ENCODE data around the gene RAD51B.

The RAD51B gene

DNA sequence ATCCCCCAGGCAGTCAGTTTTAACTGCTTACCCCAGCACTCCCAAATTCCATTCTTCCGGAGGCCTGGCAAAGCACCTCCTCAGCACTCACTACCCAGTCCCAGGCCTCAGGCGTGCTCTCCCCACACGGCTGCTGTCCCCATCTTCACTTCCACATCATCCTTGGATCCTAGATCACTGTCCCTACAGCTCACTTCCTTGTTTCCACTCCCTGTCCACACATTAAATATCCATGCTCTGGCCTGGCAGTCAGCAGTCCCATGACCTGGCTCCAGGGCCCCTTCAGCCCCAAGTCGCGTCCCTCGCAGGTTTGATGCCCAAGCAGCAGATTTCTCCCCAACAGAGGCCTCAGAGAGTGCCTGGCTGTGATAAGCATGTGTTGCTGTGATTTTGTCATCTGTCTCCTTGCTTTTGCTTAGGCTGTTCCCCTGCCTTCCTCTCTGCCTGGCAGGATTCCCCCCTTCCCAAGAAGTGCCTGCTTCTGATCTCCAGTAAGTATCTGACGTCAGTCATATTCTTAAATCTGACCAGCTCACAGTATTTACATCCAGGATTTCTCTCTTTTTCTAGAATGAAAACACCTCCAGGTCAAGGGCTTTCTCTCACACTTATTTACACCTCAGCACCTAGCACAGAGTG, 731.6 kb downstream of the RAD51B start:
- no peak for DNase-seq (ENCODE audit: low read depth in 2 of 2)

GRCh38 chr14:68552075-68552474, 732.5 kb downstream of the RAD51B start:
- no peak for DNase-seq (ENCODE audit: low read depth in 2 of 2)

DNA sequence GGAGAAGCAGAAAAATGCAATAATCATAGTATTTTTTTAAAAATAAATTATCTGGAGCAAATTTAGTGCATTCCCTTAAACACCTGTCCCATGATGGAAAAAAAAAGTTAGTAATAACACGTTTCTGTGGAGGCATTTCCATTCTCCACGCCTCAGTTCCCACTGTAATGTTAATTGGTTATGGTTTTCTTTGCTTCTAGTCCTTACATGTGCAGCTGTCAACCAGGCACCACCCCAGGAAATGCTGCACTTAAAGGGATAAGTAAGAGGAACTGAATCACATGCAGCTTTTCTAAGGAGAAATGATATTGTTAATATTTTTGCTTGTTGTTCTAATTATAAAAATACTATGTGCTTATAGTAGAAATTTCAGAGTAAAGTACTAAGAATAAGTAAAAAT, 733.0 kb downstream of the RAD51B start:
- no peak for DNase-seq (ENCODE audit: low read depth in 2 of 2)

- no peak for DNase-seq (ENCODE audit: low read depth in 2 of 2)
Measured at GRCh38 chr14:68553311-68553710, 733.7 kb downstream of the RAD51B start.

DNA sequence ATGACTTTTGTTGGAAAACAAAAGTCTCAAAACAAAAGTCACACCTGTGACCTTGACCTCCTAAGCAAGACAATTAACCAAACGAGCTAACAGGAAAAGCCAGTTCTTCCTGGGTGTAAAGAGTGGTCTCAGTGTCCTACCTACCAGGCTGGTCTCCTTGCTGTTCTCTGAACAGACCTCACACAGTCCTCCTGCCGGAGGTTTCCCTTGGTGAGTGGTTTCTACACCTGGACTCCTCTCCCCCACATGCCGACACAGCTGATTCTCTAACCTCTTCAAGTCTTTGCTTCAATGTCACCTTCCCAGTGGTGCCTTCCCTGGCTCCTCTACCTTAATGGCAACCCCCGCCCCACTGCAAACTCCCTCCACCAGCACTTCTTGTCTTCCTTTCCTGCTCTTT, 734.7 kb downstream of the RAD51B start:
- no peak for DNase-seq (ENCODE audit: low read depth in 2 of 2)

- DNase-seq (ENCODE audit: low read depth in 2 of 2): no peak
Measured at GRCh38 chr14:68556253-68556652, 736.7 kb downstream of the RAD51B start.

DNA sequence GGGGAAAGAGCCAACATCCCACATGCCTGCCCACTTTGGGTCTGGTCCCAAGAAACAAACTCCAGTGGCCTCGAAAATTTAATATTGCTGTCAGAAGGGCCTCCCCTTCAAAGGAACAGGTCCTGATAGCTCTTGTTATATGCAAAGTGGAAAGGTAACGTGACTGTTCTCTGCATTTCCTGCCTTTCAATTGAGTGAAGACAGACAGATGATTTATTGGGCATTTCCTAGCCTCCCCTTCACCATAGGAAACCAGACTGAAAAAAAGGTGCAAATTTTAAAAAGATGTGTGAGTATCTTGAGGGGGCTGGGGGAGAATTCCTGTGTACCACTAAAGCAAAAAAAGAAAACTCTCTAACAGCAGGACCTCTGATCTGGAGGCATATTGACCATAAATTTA, 738.1 kb downstream of the RAD51B start:
- DNase-seq (ENCODE audit: low read depth in 2 of 2): no peak

GRCh38 chr14:68558096-68558495, 738.5 kb downstream of the RAD51B start:
- no peak for DNase-seq (ENCODE audit: low read depth in 2 of 2)

DNA sequence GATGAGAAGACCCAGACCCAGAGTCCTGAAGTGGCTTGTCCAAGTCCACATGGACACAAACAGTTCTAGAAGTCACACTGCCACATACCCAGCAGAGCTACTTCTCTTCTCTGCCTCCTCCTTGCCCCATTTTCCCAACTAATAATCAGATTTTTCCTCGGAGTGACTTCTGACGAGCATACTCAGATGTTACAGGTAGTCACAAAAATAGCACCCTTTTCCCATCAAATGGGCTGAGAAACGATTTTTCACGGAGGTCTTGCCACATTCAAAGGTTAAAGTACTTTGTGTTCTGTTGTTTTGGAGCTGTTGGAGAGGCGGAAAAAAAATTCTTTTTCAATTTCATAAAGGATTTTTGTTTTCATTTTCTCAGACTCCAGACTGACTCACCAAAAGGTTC, 740.4 kb downstream of the RAD51B start:
- DNase-seq (ENCODE audit: low read depth in 2 of 2): no peak

DNA sequence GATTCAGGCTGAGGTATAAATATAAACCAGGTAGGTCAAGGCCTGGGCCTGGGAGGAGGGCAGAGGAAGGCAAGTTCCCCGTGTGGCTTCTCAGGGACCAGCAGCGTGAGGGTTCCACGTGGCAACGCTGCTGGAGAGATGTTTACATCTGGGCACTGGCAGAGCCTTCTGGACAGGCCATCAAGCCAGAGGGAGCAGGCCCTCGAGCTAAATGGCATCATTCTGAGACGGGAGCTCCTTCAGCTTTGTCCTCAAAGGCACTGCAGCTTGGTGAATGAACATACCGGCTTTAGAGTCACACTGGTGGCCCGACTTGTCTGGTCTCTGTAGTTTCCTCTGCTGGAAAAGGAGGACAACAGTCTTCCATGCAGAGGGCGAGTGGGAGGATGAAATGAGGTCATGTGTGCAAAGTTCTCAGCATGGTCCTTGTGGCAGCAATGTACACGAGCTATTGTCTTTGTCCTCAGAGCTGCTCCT, 742.0 kb downstream of the RAD51B start:
- no peak for DNase-seq (ENCODE audit: low read depth in 2 of 2)

DNA sequence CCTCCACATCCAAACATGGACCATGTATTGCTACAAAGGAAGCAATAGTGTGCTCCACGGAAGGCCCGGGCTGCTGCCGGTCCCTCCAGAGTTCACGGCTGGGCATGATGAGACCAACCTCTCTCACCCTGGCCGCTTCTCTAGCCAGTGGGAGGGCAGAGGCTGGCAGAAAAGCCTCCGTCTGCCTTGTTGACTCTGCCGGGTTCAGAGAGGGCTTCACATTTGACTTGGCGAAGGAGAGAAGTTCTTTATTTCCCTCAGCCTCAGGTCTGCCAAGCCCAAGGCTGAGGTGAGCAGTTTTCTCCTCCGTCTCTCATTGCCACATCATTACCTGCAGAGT, 743.3 kb downstream of the RAD51B start:
- DNase-seq (ENCODE audit: low read depth in 2 of 2): no peak

- DNase-seq (ENCODE audit: low read depth in 2 of 2): no peak
Measured at GRCh38 chr14:68563251-68564131, 743.9 kb downstream of the RAD51B start.

DNA sequence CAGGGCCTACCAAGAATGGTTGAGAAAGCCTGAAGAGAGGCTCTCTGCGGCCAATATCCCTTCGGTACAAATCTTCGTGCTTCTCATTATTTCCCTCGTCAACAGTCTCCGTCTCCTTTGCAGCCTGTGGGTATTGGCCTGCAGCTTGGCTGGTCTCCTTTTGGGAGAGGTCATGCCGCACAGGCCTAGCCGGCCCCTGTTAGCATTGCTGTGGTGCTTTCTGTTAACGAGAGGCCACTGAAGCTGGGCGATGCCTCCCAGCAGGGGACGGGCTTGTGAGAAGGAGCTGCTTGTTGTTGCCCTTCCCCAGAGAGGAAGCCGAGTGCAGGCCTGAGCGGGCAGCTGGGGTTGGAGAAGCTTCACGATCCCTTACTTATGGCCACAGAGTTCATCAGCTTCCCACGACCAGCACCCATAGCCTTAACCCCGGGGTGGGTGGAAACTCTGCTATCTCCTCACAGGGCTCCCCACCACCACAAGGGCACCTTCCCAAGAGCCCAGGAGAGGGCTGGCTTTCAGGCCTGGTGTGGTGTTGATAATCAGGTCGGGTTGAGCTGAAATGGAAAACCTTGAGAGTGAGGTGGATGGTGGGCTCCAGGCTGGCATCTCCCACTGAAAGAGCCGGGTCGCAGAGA, 744.7 kb downstream of the RAD51B start:
- DNase-seq (ENCODE audit: low read depth in 2 of 2): no peak

DNA sequence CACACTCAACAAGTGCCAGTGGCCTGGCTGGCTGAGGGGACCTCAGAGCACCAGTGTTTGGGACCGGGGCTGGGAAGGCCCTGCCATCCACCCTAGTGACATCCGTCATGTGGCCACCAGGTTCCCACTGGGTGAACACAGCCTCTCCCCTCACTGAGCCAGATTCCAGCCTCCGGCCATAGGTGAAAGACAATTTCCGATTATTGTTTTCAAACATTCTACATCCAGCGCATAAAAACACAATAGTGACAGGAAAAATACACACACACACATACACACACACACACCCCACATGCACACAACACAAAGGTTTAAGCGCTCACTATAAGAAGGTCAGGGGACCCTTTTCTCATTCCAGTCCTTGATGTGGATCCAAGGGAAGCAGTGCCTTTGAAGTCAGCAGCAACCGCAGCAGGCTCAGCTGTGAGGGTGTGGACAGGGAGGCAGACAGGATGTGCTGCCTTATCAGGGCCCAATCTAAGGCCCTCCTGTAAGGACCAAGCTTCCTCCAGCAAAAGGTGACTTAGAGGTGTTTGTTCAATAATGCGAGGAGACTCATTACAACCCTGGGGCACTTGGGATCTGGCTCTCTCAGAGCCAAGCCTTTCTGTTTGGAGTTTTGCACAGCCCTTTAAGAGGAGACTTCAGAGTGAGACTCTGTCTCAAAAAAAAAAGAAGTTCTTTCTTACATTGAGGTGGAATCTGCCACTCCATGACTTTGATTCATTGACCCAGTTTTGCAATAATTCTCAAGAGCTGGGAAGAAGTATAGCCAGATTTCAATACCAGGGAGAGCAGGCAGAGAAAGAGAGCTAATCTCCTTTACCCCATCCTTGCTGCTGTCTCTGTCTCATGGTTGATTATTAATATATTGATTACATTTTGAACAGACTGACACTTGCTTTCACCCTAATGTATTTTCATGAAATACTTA, 745.5 kb downstream of the RAD51B start:
- no peak for DNase-seq (ENCODE audit: low read depth in 2 of 2)

DNA sequence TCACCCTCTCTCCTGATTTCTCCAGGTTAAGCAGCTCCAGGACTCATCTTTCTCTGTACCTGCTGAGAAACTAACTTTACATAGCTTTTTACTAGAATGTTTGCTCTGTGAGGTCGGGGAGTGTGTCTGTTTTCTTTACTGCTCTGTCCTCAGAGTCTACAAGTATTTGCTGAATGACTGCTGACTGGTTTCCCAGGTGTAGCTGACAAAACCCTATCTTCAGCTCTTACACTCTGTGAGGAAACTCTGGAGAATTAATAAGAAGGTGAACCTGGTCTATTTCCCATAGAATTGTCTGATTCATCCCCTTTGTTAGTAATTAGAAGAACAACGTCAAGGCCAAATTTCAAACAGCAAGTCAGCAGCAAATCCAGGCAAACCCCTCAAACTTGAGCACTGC, 746.5 kb downstream of the RAD51B start:
- DNase-seq (ENCODE audit: low read depth in 2 of 2): no peak

- no peak for DNase-seq (ENCODE audit: low read depth in 2 of 2)
Measured at GRCh38 chr14:68568907-68569897, 749.6 kb downstream of the RAD51B start.

DNA sequence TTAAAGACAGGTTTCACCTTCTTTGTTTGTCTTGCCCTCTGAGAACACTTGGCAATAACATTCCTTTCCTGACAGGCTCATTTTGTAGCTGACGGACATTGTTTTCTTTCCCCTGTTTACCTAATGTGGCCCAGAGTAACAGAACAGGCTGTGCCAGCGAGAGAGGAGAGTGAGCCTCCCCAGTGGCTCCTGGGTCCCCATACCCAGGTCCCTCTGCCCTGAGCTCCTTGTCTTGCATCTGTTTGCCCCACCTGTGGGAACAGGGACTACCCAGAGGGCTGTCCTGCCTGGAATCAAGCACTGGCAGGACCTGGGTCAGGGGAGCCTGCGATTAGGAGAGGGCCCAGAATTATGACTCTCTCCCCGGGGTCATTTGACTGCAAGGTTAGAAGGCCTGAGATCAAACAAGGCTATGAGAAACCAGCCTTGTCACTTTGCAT, 750.4 kb downstream of the RAD51B start:
- no peak for DNase-seq (ENCODE audit: low read depth in 2 of 2)

DNA sequence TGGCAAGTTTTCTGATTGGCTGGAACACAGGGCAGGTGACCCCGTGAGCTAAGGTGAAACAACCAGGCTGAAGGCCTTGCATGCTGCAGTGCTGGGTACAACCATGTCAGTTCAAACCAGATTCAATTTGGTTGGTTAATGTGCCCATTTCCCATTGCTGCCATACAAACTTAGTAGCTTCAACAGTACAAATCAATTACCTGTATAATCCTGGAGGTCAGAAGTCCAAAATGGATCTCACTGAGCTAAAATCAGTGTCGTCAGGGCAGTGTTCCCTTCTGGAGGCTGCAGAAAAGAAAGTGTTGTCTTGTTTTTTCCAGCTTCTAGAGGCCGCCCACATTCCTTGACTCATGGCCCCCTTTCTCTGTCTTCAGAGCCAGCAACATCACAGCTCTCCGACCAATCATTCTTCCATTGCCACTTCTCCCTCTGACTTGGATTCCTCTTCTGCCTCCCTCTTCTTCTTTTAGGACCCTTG, 751.6 kb downstream of the RAD51B start:
- no peak for DNase-seq (ENCODE audit: low read depth in 2 of 2)

- DNase-seq (ENCODE audit: low read depth in 2 of 2): no peak
Measured at GRCh38 chr14:68571928-68572525, 752.4 kb downstream of the RAD51B start.

- DNase-seq (ENCODE audit: low read depth in 2 of 2): no peak
Measured at GRCh38 chr14:68573126-68573525, 753.5 kb downstream of the RAD51B start.
